A673 (cell line): ENCODE results near the gene MAP6. TPM values are rescaled to one million over a fixed set of nuclear protein-coding genes. Genes with fewer than 3 reads are reported as not detected.

Experiments
- BruUV-seq: library from RNA; stranded (reverse); fragments of 400-500 nt; replicated peaks from 2 replicates; lab custom pipeline; 2021; lab: Mats Ljungman, UMichigan
- CTCF ChIA-PET: fragments of 300-600 bp; sonication (Branson Sonifier 250); formaldehyde crosslinking; loops from one replicate; lab custom pipeline; 2022; ENCODE audit warnings: antibody characterized with exemption; lab: Charles Lee
- POLR2A ChIA-PET: fragments of 300-600 bp; sonication (Branson Sonifier 250); formaldehyde crosslinking; loops from one replicate; lab custom pipeline; 2022; ENCODE audit warnings: antibody characterized with exemption; ENCODE audit not compliant: low non-redundant PET; lab: Charles Lee
- DNase-seq: peaks from one replicate; pipeline ENCODE4 v3.0.0-alpha.2; 2015; ENCODE audit warnings: low spot score
- H3K27ac ChIP-seq: fragments of 200-600 bp; sonication (generic); 2 replicates; pipeline ENCODE4 v1.5.1; 2016; ENCODE audit warnings: mixed run types, low read depth, mild to moderate bottlenecking, mixed read lengths, antibody characterized with exemption, low read length; ENCODE audit not compliant: poor library complexity, severe bottlenecking
- H3K27me3 ChIP-seq: fragments of 200-600 bp; sonication (generic); replicated peaks from 2 replicates; pipeline ENCODE4 v1.6.1; 2017; ENCODE audit warnings: mixed run types, low read depth, mild to moderate bottlenecking, mixed read lengths, antibody characterized with exemption, low read length; ENCODE audit not compliant: insufficient read depth, poor library complexity
- H3K36me3 ChIP-seq: fragments of 200-600 bp; sonication (generic); 2 replicates; pipeline ENCODE4 v1.6.1; 2016; ENCODE audit warnings: mixed run types, mild to moderate bottlenecking, mixed read lengths, antibody characterized with exemption, low read length; ENCODE audit not compliant: insufficient read depth, poor library complexity, severe bottlenecking
- H3K4me1 ChIP-seq: fragments of 200-600 bp; sonication (generic); 2 replicates; pipeline ENCODE4 v1.6.1; 2017; ENCODE audit warnings: mixed run types, mild to moderate bottlenecking, mixed read lengths, antibody characterized with exemption, low read length; ENCODE audit not compliant: insufficient read depth, poor library complexity, severe bottlenecking
- H3K4me3 ChIP-seq: fragments of 200-600 bp; sonication (generic); 2 replicates; pipeline ENCODE4 v1.5.1; 2016; ENCODE audit warnings: low read depth, mixed run types, mild to moderate bottlenecking, mixed read lengths, low read length; ENCODE audit not compliant: poor library complexity, severe bottlenecking
- H3K9me3 ChIP-seq: fragments of 200-600 bp; sonication (generic); 2 replicates; pipeline ENCODE4 v1.6.1; 2016; ENCODE audit warnings: mixed run types, low read depth, mild to moderate bottlenecking, mixed read lengths, antibody characterized with exemption, low read length; ENCODE audit not compliant: poor library complexity, severe bottlenecking
- CTCF ChIP-seq: fragments of 300-800, 200-600 bp; sonication (generic); conservative IDR thresholded peaks from 2 replicates; pipeline ENCODE4 v1.5.1; 2017; ENCODE audit warnings: low read depth, mild to moderate bottlenecking, antibody characterized with exemption, low read length, moderate library complexity, mixed read lengths
- EZH2 ChIP-seq: fragments of 200-600 bp; sonication (generic); IDR thresholded peaks from 2 replicates; pipeline ENCODE4 v1.6.1; 2017; ENCODE audit warnings: borderline replicate concordance, low read depth, mild to moderate bottlenecking, mixed read lengths, antibody characterized with exemption, low read length; ENCODE audit not compliant: poor library complexity, severe bottlenecking
- intact Hi-C: fragments of 100-400 bp; cut with micrococcal nuclease; formaldehyde crosslinking; loops from one replicate; pipeline ENCODE4 v1.10.0; 2022; ENCODE audit not compliant: unreplicated experiment
- total RNA-seq: library from RNA; stranded (reverse); gene quantifications from 2 replicates; pipeline ENCODE4 v1.2.3, GENCODE V29; 2021

MAP6 gene
- total RNA-seq, 1 experiment from 2014 or later = not detected

- no TSS peak for BruUV-seq
- POLR2A ChIA-PET = no interaction called here
- intact Hi-C loops = no loop called here
Observed at GRCh38 chr11:75642402-75643113, 26.3 kb downstream of the MAP6 start.

GRCh38 chr11:75639762-75640181 lies 29.1 kb downstream of the MAP6 start:
- POLR2A ChIA-PET = no interaction called here
- H3K9me3 ChIP-seq = no peaks in the 10 kb centered on the region
- no peak overlapping the region for H3K27ac ChIP-seq
- TF ChIP-seq CTCF = no peak
- TF ChIP-seq EZH2 = no peak
- peak; percentile 78 for DNase-seq
- intact Hi-C loops = no loop called here
- H3K27me3 ChIP-seq = no peaks in the 10 kb centered on the region
- CTCF ChIA-PET = no interaction called here
- peaks cover 18% of the 10 kb centered on the region for H3K4me1 ChIP-seq
- H3K36me3 ChIP-seq = no peaks in the 10 kb centered on the region
- no TSS peak for BruUV-seq
- no peak overlapping the region for H3K4me3 ChIP-seq

More at GRCh38 chr11:75642402-75643113, 26.3 kb downstream of the MAP6 start:
- TF ChIP-seq CTCF (no peak), EZH2 (no peak)
- Histone ChIP-seq H3K4me1 (peaks cover 9% of the 10 kb centered on the region), H3K27ac (no peak overlapping the region), H3K4me3 (no peak overlapping the region), H3K9me3 (no peaks in the 10 kb centered on the region), H3K36me3 (no peaks in the 10 kb centered on the region), H3K27me3 (no peaks in the 10 kb centered on the region)
- DNase-seq = no peak
- CTCF ChIA-PET = no interaction called here

- Histone ChIP-seq H3K9me3 (no peaks in the 10 kb centered on the region), H3K36me3 (no peaks in the 10 kb centered on the region), H3K4me3 (no peak overlapping the region), H3K4me1 (peaks cover 23% of the 10 kb centered on the region), H3K27ac (no peak overlapping the region), H3K27me3 (no peaks in the 10 kb centered on the region)
- intact Hi-C loops = no loop called here
- ChIA-PET CTCF (no interaction called here), POLR2A (no interaction called here)
- BruUV-seq = no TSS peak
- TF ChIP-seq EZH2 = no peak
- TF ChIP-seq CTCF = no peak
- DNase-seq = no peak
Observed at GRCh38 chr11:75637998-75638397, 30.8 kb downstream of the MAP6 start.
